ENCODE results near the gene FBXL15.
"Not testable (repeated sequence)": the region's sequence is repeated elsewhere in the genome, so short reads cannot be mapped to it uniquely, and the experiment has no call there.

GRCh38 chr10:102454662-102455487, 34.2 kb downstream of the FBXL15 start:
- TF ChIP-seq EZH2 (IDR thresholded peaks at IDR 0.05; ENCODE audit: insufficient read depth, poor library complexity, severe bottlenecking); EZH2phosphoT487 (IDR thresholded peaks at IDR 0.05; ENCODE audit: insufficient read depth, low read depth): not testable (repeated sequence)
